AG09319 (cell line): ENCODE measurements around the gene WNT5B.

Experiments used
- DNase-seq: peaks from one replicate; pipeline ENCODE4 v3.0.0-alpha.2; 2010; ENCODE audit warnings: low read depth; ENCODE audit errors: extremely low read depth
- CTCF ChIP-seq: IDR thresholded peaks from 2 replicates; pipeline ENCODE4 v1.5.1; 2011; ENCODE audit warnings: low read depth, mild to moderate bottlenecking, inconsistent platforms, low read length, moderate library complexity

WNT5B gene

GRCh38 chr12:1610072-1610643, 18.9 kb upstream of the WNT5B start:
- no peak for DNase-seq
- no peak for TF ChIP-seq CTCF

- no peak for TF ChIP-seq CTCF
- DNase-seq, result peak; percentile 86
Observed at GRCh38 chr12:1611803-1612572, 17.0 kb upstream of the WNT5B start.

GRCh38 chr12:1613860-1614259, 15.2 kb upstream of the WNT5B start:
- DNase-seq, result no peak
- no peak for TF ChIP-seq CTCF

GRCh38 chr12:1614360-1614759, 14.7 kb upstream of the WNT5B start:
- no peak for DNase-seq
- no peak for TF ChIP-seq CTCF

GRCh38 chr12:1616233-1617066, 12.6 kb upstream of the WNT5B start:
- DNase-seq, result no peak

GRCh38 chr12:1618489-1618888, 10.5 kb upstream of the WNT5B start:
- no peak for DNase-seq

More at GRCh38 chr12:1616233-1617066, 12.6 kb upstream of the WNT5B start:
- TF ChIP-seq CTCF, result no peak

More at GRCh38 chr12:1618489-1618888, 10.5 kb upstream of the WNT5B start:
- no peak for TF ChIP-seq CTCF
